Common myeloid progenitor, CD34-positive (primary cell): ENCODE data around the gene P2RY13.

ENCODE experiments used
- CTCF ChIA-PET: fragments of 350-600 bp; sonication (Branson Sonifier 250); formaldehyde crosslinking; loops from one replicate; lab custom pipeline; 2021; ENCODE audit warnings: antibody characterized with exemption; lab: Charles Lee
- POLR2A ChIA-PET: fragments of 350-600 bp; sonication (Branson Sonifier 250); formaldehyde crosslinking; loops from one replicate; lab custom pipeline; 2021; ENCODE audit warnings: antibody characterized with exemption; lab: Charles Lee
- DNase-seq, 3 donors: peaks; one replicate each; pipeline versions ENCODE4 v3.0.0 to v3.0.0-alpha.2; 2013
- H3K27ac ChIP-seq, 2 experiments: 1 replicate in 1 of 2; 2 replicates in 1 of 2; pipeline ENCODE4 v1.7.0; 2013; ENCODE audit warnings: inconsistent platforms in 2 of 2, low read length in 2 of 2, mild to moderate bottlenecking in 2 of 2, low read depth in 1 of 2, moderate library complexity in 1 of 2; ENCODE audit not compliant: severe bottlenecking in 2 of 2, insufficient read depth in 1 of 2, poor library complexity in 1 of 2
- H3K27me3 ChIP-seq, 5 experiments: replicated peaks in 2 of 5; 1 replicate in 3 of 5; 2 replicates in 2 of 5; pipeline versions ENCODE4 v1.6.1 to v1.7.0; 2013; ENCODE audit warnings: low read length in 4 of 5, mild to moderate bottlenecking in 2 of 5, moderate library complexity in 2 of 5, inconsistent platforms in 1 of 5; ENCODE audit not compliant: insufficient read depth in 5 of 5, control insufficient read depth in 4 of 5
- H3K36me3 ChIP-seq, 4 experiments: 1 replicate in 2 of 4; 2 replicates in 2 of 4; pipeline versions ENCODE4 v1.6.1 to v1.7.0; 2013; ENCODE audit warnings: low read length in 3 of 4, control low read depth in 1 of 4, mild to moderate bottlenecking in 1 of 4; ENCODE audit not compliant: control insufficient read depth in 4 of 4, insufficient read depth in 4 of 4
- H3K4me1 ChIP-seq, 4 experiments: 1 replicate in 3 of 4; 2 replicates in 1 of 4; pipeline versions ENCODE4 v1.6.1 to v1.7.1; 2013; ENCODE audit warnings: low read length in 3 of 4, mild to moderate bottlenecking in 3 of 4, control low read depth in 1 of 4, inconsistent platforms in 1 of 4, moderate library complexity in 1 of 4; ENCODE audit not compliant: control insufficient read depth in 4 of 4, insufficient read depth in 4 of 4; ENCODE audit errors: control extremely low read depth in 1 of 4
- H3K4me3 ChIP-seq, 7 experiments: 1 replicate in 4 of 7; 2 replicates in 3 of 7; pipeline versions ENCODE4 v1.5.1 to v1.7.0; 2013; ENCODE audit warnings: mild to moderate bottlenecking in 7 of 7, low read length in 6 of 7, moderate library complexity in 6 of 7, inconsistent platforms in 2 of 7, low read depth in 2 of 7, control low read depth in 1 of 7; ENCODE audit not compliant: insufficient read depth in 4 of 7, control insufficient read depth in 1 of 7; ENCODE audit errors: extremely low read depth in 1 of 7
- H3K9me3 ChIP-seq, 5 experiments: 1 replicate in 4 of 5; 2 replicates in 1 of 5; pipeline versions ENCODE4 v1.6.1 to v1.7.1; 2013; ENCODE audit warnings: low read length in 4 of 5, mild to moderate bottlenecking in 2 of 5, inconsistent platforms in 1 of 5, low read depth in 1 of 5, moderate library complexity in 1 of 5; ENCODE audit not compliant: control insufficient read depth in 4 of 5, insufficient read depth in 2 of 5; ENCODE audit errors: control extremely low read depth in 1 of 5
- WGBS: methylation state at CpG from one replicate; pipeline ENCODE4 v1.1.5; 2013; ENCODE audit not compliant: insufficient coverage; 5-methylcytosine and 5-hydroxymethylcytosine counted together

P2RY13 gene

GRCh38 chr3:151301787-151302186, 27.6 kb downstream of the P2RY13 start:
- H3K9me3 ChIP-seq: no peaks in the 10 kb centered on the region
- DNase-seq: no peak
- ChIA-PET CTCF (interaction anchor here (0.9 kb wide), 1 partner anchor 9 kb away, joined by 3 read pairs; no protein-coding TSS in a partner anchor), POLR2A (no interaction called here)
- no peak overlapping the region for H3K4me3 ChIP-seq
- WGBS: 96% methylated on average over 2 of the region's 3 CpGs
- H3K27me3 ChIP-seq: no peaks in the 10 kb centered on the region
- peaks cover 0 to 3% (median 0%) of the 10 kb centered on the region in 4 experiments for H3K4me1 ChIP-seq
- H3K36me3 ChIP-seq: peaks cover 0 to 10% (median 5%) of the 10 kb centered on the region in 4 experiments
- H3K27ac ChIP-seq: no peak overlapping the region

GRCh38 chr3:151300539-151300938, 28.8 kb downstream of the P2RY13 start:
- H3K36me3 ChIP-seq: peaks cover 0 to 13% (median 6%) of the 10 kb centered on the region in 4 experiments
- no peak overlapping the region for H3K27ac ChIP-seq
- CTCF ChIA-PET: interaction anchor here (1.1 to 1.8 kb wide), 2 partner anchors 8 to 73 kb away, joined by 4 to 5 read pairs; no protein-coding TSS in a partner anchor
- no peaks in the 10 kb centered on the region for H3K27me3 ChIP-seq
- H3K4me1 ChIP-seq: peaks cover 0 to 3% (median 0%) of the 10 kb centered on the region in 4 experiments
- POLR2A ChIA-PET: no interaction called here
- no peak for DNase-seq
- no peak overlapping the region for H3K4me3 ChIP-seq
- no CpG with 5 or more reads among the region's 1 CpG for WGBS
- no peaks in the 10 kb centered on the region for H3K9me3 ChIP-seq

GRCh38 chr3:151299006-151299405, 30.3 kb downstream of the P2RY13 start:
- CTCF ChIA-PET: interaction anchor here (0.9 to 1.9 kb wide), 5 partner anchors 9 to 30 kb away, joined by 3 to 4 read pairs (median 3); no protein-coding TSS in a partner anchor
- H3K27me3 ChIP-seq: no peaks in the 10 kb centered on the region
- DNase-seq: no peak
- POLR2A ChIA-PET: no interaction called here
- H3K4me3 ChIP-seq: no peak overlapping the region
- H3K9me3 ChIP-seq: no peaks in the 10 kb centered on the region
- H3K36me3 ChIP-seq: peaks cover 0 to 20% (median 6%) of the 10 kb centered on the region in 4 experiments
- no peak overlapping the region for H3K27ac ChIP-seq
- no peaks in the 10 kb centered on the region for H3K4me1 ChIP-seq
- WGBS: 100% methylated on average over 1 of the region's 2 CpGs

GRCh38 chr3:151297429-151297828, 31.9 kb downstream of the P2RY13 start:
- DNase-seq: no peak
- POLR2A ChIA-PET: no interaction called here
- Histone ChIP-seq H3K36me3 (peaks cover 0 to 17% (median 3%) of the 10 kb centered on the region in 4 experiments), H3K4me1 (no peaks in the 10 kb centered on the region), H3K27me3 (no peaks in the 10 kb centered on the region), H3K4me3 (no peak overlapping the region), H3K9me3 (no peaks in the 10 kb centered on the region), H3K27ac (no peak overlapping the region)
- 0% methylated on average over 1 of the region's 2 CpGs for WGBS
- CTCF ChIA-PET: interaction anchor here (1.2 to 1.8 kb wide), 2 partner anchors 14 to 23 kb away, joined by 3 to 4 read pairs; no protein-coding TSS in a partner anchor

- no peaks in the 10 kb centered on the region for H3K9me3 ChIP-seq
- ChIA-PET POLR2A (no interaction called here), CTCF (no interaction called here)
- no peak overlapping the region for H3K4me3 ChIP-seq
- no peaks in the 10 kb centered on the region for H3K27me3 ChIP-seq
- no peaks in the 10 kb centered on the region for H3K4me1 ChIP-seq
- H3K36me3 ChIP-seq: peaks cover 0 to 17% (median 3%) of the 10 kb centered on the region in 4 experiments
- no peak for DNase-seq
- H3K27ac ChIP-seq: no peak overlapping the region
- WGBS: no CpG with 5 or more reads among the region's 3 CpGs
These were observed 33.1 kb downstream of the P2RY13 start for GRCh38 chr3:151296226-151296625.

GRCh38 chr3:151293127-151293526, 36.2 kb downstream of the P2RY13 start:
- DNase-seq: no peak
- CTCF ChIA-PET: interaction anchor here (0.9 to 1.9 kb wide), 8 partner anchors 8 to 1152 kb away, joined by 3 to 6 read pairs (median 3); no protein-coding TSS in a partner anchor
- Histone ChIP-seq H3K27ac (no peak overlapping the region), H3K4me3 (no peak overlapping the region), H3K4me1 (no peaks in the 10 kb centered on the region), H3K36me3 (peaks cover 0 to 15% (median 3%) of the 10 kb centered on the region in 4 experiments), H3K27me3 (no peaks in the 10 kb centered on the region), H3K9me3 (no peaks in the 10 kb centered on the region)
- POLR2A ChIA-PET: interaction anchor here (0.6 kb wide), 1 partner anchor 120 kb away, joined by 3 read pairs; no protein-coding TSS in a partner anchor
- 95% methylated on average over 6 of the region's 6 CpGs for WGBS

GRCh38 chr3:151290673-151291072, 38.7 kb downstream of the P2RY13 start:
- H3K4me1 ChIP-seq: no peaks in the 10 kb centered on the region
- peaks cover 0 to 10% (median 1%) of the 10 kb centered on the region in 4 experiments for H3K36me3 ChIP-seq
- 100% methylated on average over 1 of the region's 3 CpGs for WGBS
- POLR2A ChIA-PET: no interaction called here
- H3K9me3 ChIP-seq: no peaks in the 10 kb centered on the region
- DNase-seq: peak in 2 of 3 donors; percentile 57 to 62
- H3K27ac ChIP-seq: no peak overlapping the region
- H3K27me3 ChIP-seq: no peaks in the 10 kb centered on the region
- CTCF ChIA-PET: interaction anchor here (2.4 kb wide), 1 partner anchor 548 kb away, joined by 6 read pairs; no protein-coding TSS in a partner anchor
- H3K4me3 ChIP-seq: no peak overlapping the region
